Liver (tissue), 3 donors: ENCODE measurements around the gene USF2.

Source experiments
- EGR1 ChIP-seq, 2 donors: IDR thresholded peaks; 2 replicates each; pipeline ENCODE4 v1.6.1; 2016 to 2018; ENCODE audit warnings: antibody characterized with exemption in 2 of 2, low read depth in 2 of 2
- GABPA ChIP-seq, 2 donors: IDR thresholded peaks in 1 of 2; conservative IDR thresholded peaks in 1 of 2; 2 replicates each; pipeline ENCODE4 v1.6.1; 2016; ENCODE audit warnings: antibody characterized with exemption in 2 of 2, mild to moderate bottlenecking in 1 of 2, moderate library complexity in 1 of 2
- SP1 ChIP-seq: IDR thresholded peaks from 2 replicates; pipeline ENCODE4 v1.6.1; 2018; ENCODE audit warnings: antibody characterized with exemption, mild to moderate bottlenecking
- YY1 ChIP-seq: IDR thresholded peaks from 2 replicates; pipeline ENCODE4 v1.6.1; 2016; ENCODE audit warnings: antibody characterized with exemption, mild to moderate bottlenecking
- TF ChIP-seq, protein P1 (sequence below): fragments of 150-350 bp; IDR thresholded peaks from 2 replicates; pipeline ENCODE4 v1.5.1; 2017; ENCODE audit warnings: improper control_type of control experiment, low read depth, low read length; ENCODE audit not compliant: missing input control
- TF ChIP-seq, protein P2 (sequence below): IDR thresholded peaks from 2 replicates; pipeline ENCODE4 v1.6.1; 2016; ENCODE audit warnings: antibody characterized with exemption, mild to moderate bottlenecking
- donor health status: healthy.
- donor health status: healthy.

GRCh38 chr19:35293808-35294207 lies 25.0 kb downstream of the USF2 start:
- TF ChIP-seq, protein P1, sequence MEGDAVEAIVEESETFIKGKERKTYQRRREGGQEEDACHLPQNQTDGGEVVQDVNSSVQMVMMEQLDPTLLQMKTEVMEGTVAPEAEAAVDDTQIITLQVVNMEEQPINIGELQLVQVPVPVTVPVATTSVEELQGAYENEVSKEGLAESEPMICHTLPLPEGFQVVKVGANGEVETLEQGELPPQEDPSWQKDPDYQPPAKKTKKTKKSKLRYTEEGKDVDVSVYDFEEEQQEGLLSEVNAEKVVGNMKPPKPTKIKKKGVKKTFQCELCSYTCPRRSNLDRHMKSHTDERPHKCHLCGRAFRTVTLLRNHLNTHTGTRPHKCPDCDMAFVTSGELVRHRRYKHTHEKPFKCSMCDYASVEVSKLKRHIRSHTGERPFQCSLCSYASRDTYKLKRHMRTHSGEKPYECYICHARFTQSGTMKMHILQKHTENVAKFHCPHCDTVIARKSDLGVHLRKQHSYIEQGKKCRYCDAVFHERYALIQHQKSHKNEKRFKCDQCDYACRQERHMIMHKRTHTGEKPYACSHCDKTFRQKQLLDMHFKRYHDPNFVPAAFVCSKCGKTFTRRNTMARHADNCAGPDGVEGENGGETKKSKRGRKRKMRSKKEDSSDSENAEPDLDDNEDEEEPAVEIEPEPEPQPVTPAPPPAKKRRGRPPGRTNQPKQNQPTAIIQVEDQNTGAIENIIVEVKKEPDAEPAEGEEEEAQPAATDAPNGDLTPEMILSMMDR, result no peak
- TF ChIP-seq GABPA (IDR thresholded peaks at IDR 0.05 in 1 of 2, conservative IDR thresholded peaks at IDR 0.05 in 1 of 2) (no peak), YY1 (no peak), EGR1 (IDR thresholded peaks at IDR 0.05; ENCODE audit: low read depth in 2 of 2) (no peak), SP1 (no peak)
- TF ChIP-seq, protein P2, sequence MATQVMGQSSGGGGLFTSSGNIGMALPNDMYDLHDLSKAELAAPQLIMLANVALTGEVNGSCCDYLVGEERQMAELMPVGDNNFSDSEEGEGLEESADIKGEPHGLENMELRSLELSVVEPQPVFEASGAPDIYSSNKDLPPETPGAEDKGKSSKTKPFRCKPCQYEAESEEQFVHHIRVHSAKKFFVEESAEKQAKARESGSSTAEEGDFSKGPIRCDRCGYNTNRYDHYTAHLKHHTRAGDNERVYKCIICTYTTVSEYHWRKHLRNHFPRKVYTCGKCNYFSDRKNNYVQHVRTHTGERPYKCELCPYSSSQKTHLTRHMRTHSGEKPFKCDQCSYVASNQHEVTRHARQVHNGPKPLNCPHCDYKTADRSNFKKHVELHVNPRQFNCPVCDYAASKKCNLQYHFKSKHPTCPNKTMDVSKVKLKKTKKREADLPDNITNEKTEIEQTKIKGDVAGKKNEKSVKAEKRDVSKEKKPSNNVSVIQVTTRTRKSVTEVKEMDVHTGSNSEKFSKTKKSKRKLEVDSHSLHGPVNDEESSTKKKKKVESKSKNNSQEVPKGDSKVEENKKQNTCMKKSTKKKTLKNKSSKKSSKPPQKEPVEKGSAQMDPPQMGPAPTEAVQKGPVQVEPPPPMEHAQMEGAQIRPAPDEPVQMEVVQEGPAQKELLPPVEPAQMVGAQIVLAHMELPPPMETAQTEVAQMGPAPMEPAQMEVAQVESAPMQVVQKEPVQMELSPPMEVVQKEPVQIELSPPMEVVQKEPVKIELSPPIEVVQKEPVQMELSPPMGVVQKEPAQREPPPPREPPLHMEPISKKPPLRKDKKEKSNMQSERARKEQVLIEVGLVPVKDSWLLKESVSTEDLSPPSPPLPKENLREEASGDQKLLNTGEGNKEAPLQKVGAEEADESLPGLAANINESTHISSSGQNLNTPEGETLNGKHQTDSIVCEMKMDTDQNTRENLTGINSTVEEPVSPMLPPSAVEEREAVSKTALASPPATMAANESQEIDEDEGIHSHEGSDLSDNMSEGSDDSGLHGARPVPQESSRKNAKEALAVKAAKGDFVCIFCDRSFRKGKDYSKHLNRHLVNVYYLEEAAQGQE, result no peak
